SK-N-SH treated with all-trans-retinoic acid at 6 μM for 48 hours (cell line): Measurements from ENCODE around the gene OR2B2.

Experiments used
- ATAC-seq: fragments of 200-7000 bp; cut with Tn5 transposase; 3 replicates; pipeline ENCODE4 v1.9.1; 2020; ENCODE audit warnings: mild to moderate bottlenecking, moderate library complexity
- ARNTL ChIP-seq: fragments of 450-650 bp; formaldehyde crosslinking; IDR thresholded peaks from 2 replicates; pipeline ENCODE4 v1.5.0; 2020; ENCODE audit warnings: low read depth, mild to moderate bottlenecking, moderate library complexity, borderline replicate concordance
- BACH2 ChIP-seq: fragments of 250-450 bp; sonication (Bioruptor Pico); IDR thresholded peaks from 2 replicates; pipeline ENCODE4 v1.9.0; 2021; ENCODE audit warnings: mild to moderate bottlenecking, borderline replicate concordance
- CREB5 ChIP-seq: fragments of 250-450 bp; sonication (Bioruptor Pico); IDR thresholded peaks from 2 replicates; pipeline ENCODE4 v1.5.1; 2020; ENCODE audit warnings: low read depth, mild to moderate bottlenecking, moderate library complexity
- CSDC2 ChIP-seq: fragments of 250-450 bp; sonication (Bioruptor Pico); IDR thresholded peaks from 2 replicates; pipeline ENCODE4 v1.5.0; 2020; ENCODE audit warnings: mild to moderate bottlenecking, moderate library complexity
- CSRNP3 ChIP-seq: fragments of 250-450 bp; sonication (Bioruptor Pico); IDR thresholded peaks from 2 replicates; pipeline ENCODE4 v1.5.1; 2021; ENCODE audit warnings: mild to moderate bottlenecking, moderate library complexity
- ESRRG ChIP-seq: fragments of 250-450 bp; sonication (Bioruptor Pico); IDR thresholded peaks from 2 replicates; pipeline ENCODE4 v1.6.1; 2021; ENCODE audit warnings: mild to moderate bottlenecking
- GLIS3 ChIP-seq: fragments of 250-450 bp; sonication (Bioruptor Pico); IDR thresholded peaks from 2 replicates; pipeline ENCODE4 v1.5.0; 2020; ENCODE audit warnings: mild to moderate bottlenecking, moderate library complexity
- ISL1 ChIP-seq: fragments of 250-450 bp; sonication (Bioruptor Pico); IDR thresholded peaks from 2 replicates; pipeline ENCODE4 v2.1.2; 2022; ENCODE audit warnings: mild to moderate bottlenecking, moderate library complexity
- OSR1 ChIP-seq: fragments of 250-450 bp; sonication (Bioruptor Pico); IDR thresholded peaks from 2 replicates; pipeline ENCODE4 v1.8.0; 2022; ENCODE audit warnings: moderate library complexity, mild to moderate bottlenecking, inconsistent platforms
- PATZ1 ChIP-seq: fragments of 250-450 bp; sonication (Bioruptor Pico); IDR thresholded peaks from 2 replicates; pipeline ENCODE4 v1.8.0; 2020; ENCODE audit warnings: mild to moderate bottlenecking, moderate library complexity, borderline replicate concordance
- POU6F1 ChIP-seq: fragments of 250-450 bp; sonication (Bioruptor Pico); IDR thresholded peaks from 2 replicates; pipeline ENCODE4 v1.8.0; 2021; ENCODE audit warnings: low read depth, mild to moderate bottlenecking, moderate library complexity, borderline replicate concordance
- PPARA ChIP-seq: fragments of 250-450 bp; sonication (Bioruptor Pico); IDR thresholded peaks from 2 replicates; pipeline ENCODE4 v1.5.0; 2020; ENCODE audit warnings: mild to moderate bottlenecking, borderline replicate concordance
- SNAI2 ChIP-seq: fragments of 250-450 bp; sonication (Bioruptor Pico); IDR thresholded peaks from 2 replicates; pipeline ENCODE4 v1.5.0; 2020; ENCODE audit warnings: mild to moderate bottlenecking, moderate library complexity
- TCF4 ChIP-seq: fragments of 250-450 bp; sonication (Bioruptor Pico); IDR thresholded peaks from 2 replicates; pipeline ENCODE4 v1.8.0; 2021; ENCODE audit warnings: mild to moderate bottlenecking, moderate library complexity, borderline replicate concordance
- TOX ChIP-seq: fragments of 250-450 bp; sonication (Bioruptor Pico); IDR thresholded peaks from 2 replicates; pipeline ENCODE4 v1.8.0; 2021; ENCODE audit warnings: mild to moderate bottlenecking, moderate library complexity, borderline replicate concordance
- TSHZ2 ChIP-seq: fragments of 250-450 bp; sonication (Bioruptor Pico); IDR thresholded peaks from 2 replicates; pipeline ENCODE4 v1.5.0; 2020; ENCODE audit warnings: mild to moderate bottlenecking, moderate library complexity
- ZFP30 ChIP-seq: fragments of 450-650 bp; formaldehyde crosslinking; IDR thresholded peaks from 2 replicates; pipeline ENCODE4 v1.5.0; 2022; ENCODE audit warnings: mild to moderate bottlenecking, moderate library complexity
- ZNF565 ChIP-seq: fragments of 450-650 bp; formaldehyde crosslinking; conservative IDR thresholded peaks from 2 replicates; pipeline ENCODE4 v1.5.0; 2020; ENCODE audit warnings: low read depth, mild to moderate bottlenecking, moderate library complexity
- ZNF70 ChIP-seq: fragments of 450-650 bp; formaldehyde crosslinking; IDR thresholded peaks from 2 replicates; pipeline ENCODE4 v1.5.0; 2020; ENCODE audit warnings: mild to moderate bottlenecking, moderate library complexity

OR2B2 gene

GRCh38 chr6:27911956-27912446 is at the start of gene OR2B2:
TSS of gene OR2B2 (minus strand) at chr6:27912396. CDS start at chr6:27912319, 77 bp downstream.
- no peak for ATAC-seq
- no peak for TF ChIP-seq SNAI2 (CRISPR knock-in tag)
- no peak for TF ChIP-seq ZNF70 (CRISPR knock-in tag)
- no peak for TF ChIP-seq PATZ1 (CRISPR knock-in tag)
- no peak for TF ChIP-seq TCF4
- TF ChIP-seq POU6F1 (CRISPR knock-in tag), result no peak
- TF ChIP-seq OSR1 (CRISPR knock-in tag), result no peak
- no peak for TF ChIP-seq CSDC2 (CRISPR knock-in tag)
- no peak for TF ChIP-seq ZFP30 (CRISPR knock-in tag)
- TF ChIP-seq GLIS3 (CRISPR knock-in tag), result no peak
- no peak for TF ChIP-seq ZNF565 (CRISPR knock-in tag)
- TF ChIP-seq CREB5, result no peak
- no peak for TF ChIP-seq PPARA (CRISPR knock-in tag)
- TF ChIP-seq TSHZ2 (CRISPR knock-in tag), result no peak
- TF ChIP-seq TOX (CRISPR knock-in tag), result no peak
- TF ChIP-seq ISL1 (CRISPR knock-in tag), result no peak

- no peak for TF ChIP-seq ARNTL (CRISPR knock-in tag)
- TF ChIP-seq CSDC2 (CRISPR knock-in tag), result no peak
- no peak for TF ChIP-seq TSHZ2 (CRISPR knock-in tag)
- TF ChIP-seq TCF4, result no peak
- TF ChIP-seq ZFP30 (CRISPR knock-in tag), result no peak
- no peak for TF ChIP-seq CREB5
- no peak for TF ChIP-seq POU6F1 (CRISPR knock-in tag)
- no peak for TF ChIP-seq BACH2 (CRISPR knock-in tag)
- TF ChIP-seq ESRRG (CRISPR knock-in tag), result no peak
- no peak for TF ChIP-seq CSRNP3 (CRISPR knock-in tag)
- no peak for TF ChIP-seq TOX (CRISPR knock-in tag)
- no peak for ATAC-seq
These were observed 45.3 kb upstream of the OR2B2 start for GRCh38 chr6:27957516-27957915.
